ENCODE data around the gene TMEM127.

GRCh38 chr2:96239091-96239490 lies 26.7 kb downstream of the TMEM127 start:
- TF ChIP-seq CTCF (IDR thresholded peaks at IDR 0.05) = no peak
- TF ChIP-seq EZH2 (IDR thresholded peaks at IDR 0.05; ENCODE audit: borderline replicate concordance, insufficient read depth, low read depth, low read length, poor library complexity, severe bottlenecking) = no peak
